HG02571 (cell line): ENCODE results near the gene CTRB1.

Source experiments
- ATAC-seq: cut with Tn5 transposase; IDR thresholded peaks from one replicate; pipeline ENCODE4 v1.9.1; 2021; ENCODE audit warnings: mild to moderate bottlenecking, moderate library complexity; ENCODE audit not compliant: unreplicated experiment

Gene CTRB1

DNA sequence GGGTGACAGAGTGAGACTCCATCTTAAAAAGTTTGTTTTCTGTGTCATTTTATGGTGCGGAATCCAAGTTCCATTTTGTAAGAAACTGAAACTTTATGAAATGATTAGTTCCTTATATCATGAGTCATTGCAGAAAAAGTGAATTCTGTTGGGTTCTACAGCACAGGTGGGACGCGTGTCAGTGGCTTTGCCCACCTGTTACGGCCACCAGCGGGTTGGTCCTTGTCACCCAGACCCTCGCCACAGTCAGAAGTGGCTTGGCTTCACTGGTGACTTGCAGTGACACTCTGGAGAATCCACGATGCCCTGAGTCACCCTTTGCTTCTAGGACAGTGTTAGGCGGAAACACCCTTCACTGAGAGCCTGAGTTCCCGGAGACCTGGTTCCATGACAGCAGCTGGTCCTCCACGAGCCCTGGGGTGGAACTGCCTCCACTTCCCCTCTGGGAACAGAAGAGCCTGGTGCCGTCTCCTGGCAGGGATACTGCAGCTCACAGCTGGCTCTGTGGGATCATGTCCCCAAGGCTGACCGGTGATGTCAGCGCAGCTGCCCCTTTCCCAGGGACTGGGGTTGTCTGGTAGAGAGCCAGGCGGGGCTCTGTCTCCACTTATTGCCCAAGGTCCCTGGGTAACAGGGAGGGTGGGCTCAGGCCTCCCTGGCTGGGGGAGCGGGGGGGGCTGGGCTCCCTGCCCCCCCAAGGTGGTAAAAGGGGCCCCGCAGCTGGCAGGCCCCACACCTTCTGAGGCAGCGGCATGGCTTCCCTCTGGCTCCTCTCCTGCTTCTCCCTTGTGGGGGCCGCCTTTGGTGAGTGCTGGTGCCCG lies at the start of gene CTRB1:
Gene CTRB1, plus strand, starts transcription at position 733 of the 821 bp plus-strand sequence. Its CDS starts 20 bp downstream, at position 753.
- ATAC-seq: no peak

DNA sequence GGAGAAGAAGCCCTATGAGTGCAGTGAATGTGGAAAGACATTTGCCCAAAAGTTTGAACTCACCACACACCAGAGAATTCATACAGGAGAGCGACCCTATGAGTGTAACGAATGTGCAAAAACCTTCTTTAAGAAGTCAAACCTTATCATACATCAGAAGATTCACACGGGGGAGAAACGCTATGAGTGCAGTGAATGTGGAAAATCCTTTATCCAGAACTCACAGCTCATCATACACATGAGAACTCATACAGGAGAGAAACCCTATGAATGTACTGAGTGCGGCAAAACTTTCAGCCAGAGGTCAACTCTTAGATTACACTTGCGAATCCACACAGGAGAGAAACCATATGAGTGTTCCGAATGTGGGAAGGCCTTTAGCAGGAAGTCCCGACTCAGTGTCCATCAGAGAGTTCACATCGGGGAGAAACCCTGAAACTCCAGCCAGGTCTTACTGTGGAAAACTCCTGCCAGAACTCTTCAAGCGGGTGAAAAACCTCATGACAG lies 48.8 kb upstream of the CTRB1 start:
- ATAC-seq: no peak

DNA sequence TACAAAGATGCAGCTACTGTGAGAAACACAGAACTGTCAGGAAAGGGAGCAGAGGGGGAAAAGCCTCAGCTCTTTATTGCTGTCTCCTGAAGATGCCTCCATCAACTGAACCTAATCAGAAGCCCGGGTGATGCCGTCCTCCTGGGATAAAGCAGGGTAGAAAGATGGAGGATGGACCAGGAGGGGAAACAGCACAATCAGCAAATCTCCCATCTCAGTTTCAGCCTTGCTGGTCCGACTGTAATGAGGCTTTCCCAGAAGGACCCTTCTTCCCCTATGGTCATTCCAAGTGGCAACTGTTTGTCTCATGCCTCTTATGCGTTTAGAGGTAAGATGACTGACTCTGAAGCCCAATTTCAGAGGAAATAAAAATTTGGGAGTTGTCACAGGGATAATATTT lies 46.2 kb upstream of the CTRB1 start:
- no peak for ATAC-seq

DNA sequence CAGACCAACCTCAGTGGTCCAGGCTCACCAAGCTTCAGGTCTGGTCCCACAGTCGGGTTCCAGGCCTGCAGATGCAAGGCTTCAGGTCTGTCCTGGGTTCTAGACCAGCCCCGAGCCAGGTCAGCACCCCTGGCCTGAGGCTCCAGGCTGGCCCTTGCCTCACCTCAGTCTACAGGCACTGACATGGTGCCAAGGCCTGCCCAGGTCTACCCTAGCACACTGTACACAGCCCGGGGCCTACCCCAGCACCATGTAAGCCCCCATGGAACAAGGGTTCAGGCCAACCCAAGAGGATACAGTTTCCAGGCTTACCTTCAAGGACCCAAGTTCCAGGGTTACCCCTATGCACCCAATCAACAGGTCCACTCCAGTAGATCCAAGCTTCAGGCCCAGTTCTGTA lies 43.7 kb upstream of the CTRB1 start:
- ATAC-seq: no peak

DNA sequence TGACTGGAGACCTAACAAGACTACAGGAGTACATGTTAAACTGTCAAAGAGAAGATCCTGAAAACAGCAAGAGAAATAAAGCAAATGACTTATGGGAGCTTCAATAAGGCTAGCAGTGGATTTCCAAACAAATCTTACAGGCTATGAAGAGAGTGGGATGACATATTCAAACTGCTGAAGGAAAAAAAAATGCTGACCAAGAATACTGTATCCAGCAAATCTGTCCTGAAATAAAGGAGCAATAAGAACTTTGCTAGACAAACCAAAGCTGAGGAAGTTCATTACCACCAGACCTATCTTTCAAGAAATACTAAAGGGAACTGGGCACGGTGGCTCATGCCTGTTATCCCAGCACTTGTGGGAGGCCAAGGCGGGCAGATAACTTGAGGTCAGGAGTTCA lies 41.9 kb upstream of the CTRB1 start:
- no peak for ATAC-seq

DNA sequence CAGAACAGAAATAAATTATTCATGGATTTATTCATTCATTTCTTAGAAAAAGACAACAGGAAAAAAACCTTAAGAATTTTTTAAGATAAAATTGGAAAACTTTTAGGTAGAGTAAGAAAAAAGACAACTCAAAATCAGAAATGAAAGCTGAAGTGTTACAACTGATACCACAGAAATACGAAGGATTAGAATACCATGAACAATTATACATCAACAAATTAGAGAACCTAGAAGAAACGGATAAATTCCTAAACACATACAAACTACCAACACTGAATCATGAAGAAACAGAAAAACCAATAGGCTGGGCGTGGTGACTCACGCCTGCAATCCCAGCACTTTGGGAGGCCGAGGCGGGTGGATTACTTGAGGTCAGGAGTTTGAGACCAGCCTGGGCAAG lies 39.6 kb upstream of the CTRB1 start:
- no peak for ATAC-seq

DNA sequence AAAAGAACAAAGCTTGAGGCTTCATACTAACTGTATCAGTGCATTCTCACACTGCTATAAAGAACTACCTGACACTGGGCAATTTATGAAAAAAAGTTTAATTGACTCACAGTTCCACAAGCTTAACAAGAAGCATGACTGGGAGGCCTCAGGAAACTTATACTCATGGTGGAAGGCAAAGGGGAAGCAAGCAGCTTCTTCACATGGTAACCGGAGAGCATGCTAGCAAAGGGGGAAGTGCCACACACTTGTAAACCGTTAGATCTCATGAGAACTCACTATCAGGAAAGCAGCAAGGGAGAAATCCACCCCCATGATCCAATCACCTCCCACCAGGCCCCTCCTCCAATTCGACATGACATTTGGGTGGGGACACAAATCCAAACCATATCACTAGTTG lies 37.2 kb upstream of the CTRB1 start:
- no peak for ATAC-seq

DNA sequence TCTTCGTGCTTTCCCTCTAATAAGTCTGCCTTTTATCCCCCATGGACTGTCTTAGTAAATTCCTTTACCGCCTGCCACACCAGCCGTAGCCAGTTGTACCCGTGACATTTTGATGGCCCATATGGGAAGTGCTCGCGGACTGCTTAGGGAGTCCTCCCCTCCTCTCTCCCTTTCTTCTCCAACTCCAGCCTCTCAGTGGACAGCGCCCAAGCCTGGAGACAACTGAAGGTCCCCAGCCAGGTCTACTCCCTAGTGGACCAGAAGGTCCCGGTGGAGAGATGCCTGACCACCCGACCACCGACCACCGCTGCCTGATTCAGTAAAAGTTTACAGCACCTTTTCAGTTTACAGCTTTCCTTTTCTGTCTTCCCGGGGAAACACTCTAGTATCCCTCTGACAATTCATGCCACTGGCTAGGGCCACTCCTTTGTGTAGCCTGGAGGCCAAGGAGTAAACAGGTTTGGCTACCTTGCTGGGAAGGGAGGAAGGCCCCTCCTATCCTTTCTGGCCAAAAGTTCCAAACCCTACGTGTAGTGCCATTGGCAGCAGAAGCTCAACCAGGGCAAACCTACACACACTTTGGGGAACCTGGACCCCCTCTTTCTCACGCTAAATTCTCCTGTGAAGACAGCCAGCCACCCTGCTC lies 29.8 kb upstream of the CTRB1 start:
- ATAC-seq: no peak

DNA sequence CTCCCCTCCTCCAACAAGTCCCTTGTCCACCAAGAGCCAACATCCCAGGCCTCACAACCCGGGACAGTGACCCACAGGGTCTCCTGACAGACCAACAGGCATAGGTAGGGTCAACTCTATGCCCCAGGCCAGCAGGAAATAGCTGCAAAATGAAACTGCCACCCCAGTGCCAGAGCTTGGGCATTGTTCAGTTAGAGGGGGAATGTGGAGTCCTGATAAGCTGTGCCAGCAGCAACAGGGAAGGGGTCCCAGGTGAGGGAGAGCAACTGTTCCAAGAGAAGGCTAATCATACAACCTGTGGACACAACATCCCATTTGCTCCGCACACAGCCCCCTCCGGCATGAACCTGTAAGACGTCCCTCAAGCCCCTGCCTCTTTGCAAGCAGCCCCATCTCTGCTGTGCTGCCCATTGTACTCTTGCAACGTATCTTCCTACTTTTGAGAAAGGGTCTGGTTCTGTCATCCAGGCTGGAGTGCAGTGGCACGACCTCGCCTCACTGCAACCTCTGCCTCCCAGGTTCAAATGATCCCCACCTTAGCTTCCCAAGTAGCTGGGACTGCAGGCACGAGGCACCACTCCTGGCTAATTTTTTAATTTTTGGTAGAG lies 29.0 kb upstream of the CTRB1 start:
- ATAC-seq: no peak

DNA sequence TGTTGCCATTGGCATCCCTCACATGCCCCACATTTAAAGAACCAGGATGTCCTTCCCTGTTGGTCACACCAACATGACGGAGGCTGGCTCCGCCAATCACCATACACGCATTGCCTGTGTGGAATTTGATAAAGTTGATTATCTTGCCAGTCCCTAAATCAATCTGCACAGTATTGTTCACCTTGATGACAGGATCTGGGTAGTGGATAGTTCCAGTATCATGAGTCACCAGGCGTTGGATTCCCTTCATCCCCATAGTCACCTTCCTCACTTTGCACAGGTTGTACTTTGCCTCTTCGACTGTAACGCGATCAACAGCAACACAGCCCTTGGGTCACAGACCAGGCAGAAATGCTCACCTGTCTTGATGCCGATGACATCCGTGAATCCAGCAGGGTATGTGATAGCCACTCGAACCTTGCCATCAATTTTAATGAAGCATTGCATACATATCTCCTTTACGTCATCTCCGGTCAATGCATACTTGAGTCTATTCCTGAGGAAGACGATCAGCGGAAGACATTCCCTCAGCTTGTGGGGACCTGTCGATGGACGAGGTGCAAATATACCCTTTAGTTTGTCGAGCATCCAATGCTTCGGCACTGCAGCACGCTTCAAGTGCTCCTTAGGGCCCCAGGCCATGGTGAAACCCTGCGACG lies 26.1 kb upstream of the CTRB1 start:
- no peak for ATAC-seq

DNA sequence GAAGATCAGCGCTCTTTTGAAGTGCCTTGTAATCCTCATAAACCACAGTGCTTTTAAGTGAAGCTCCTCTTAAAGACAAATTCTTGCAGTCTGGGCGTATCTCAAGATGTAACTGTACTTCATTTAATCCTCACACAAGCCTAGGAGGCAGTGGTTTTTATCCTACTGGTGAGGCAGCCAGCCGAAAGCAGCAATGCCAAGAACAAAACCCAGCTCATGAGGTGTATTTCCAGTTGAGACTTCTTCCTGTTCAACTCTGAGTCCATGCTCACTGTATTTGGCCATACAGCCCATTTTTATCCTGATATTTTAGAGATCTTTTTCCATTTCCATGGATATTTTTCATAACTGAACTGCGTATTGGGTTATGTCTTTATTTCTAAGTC lies 25.5 kb upstream of the CTRB1 start:
- ATAC-seq: no peak

DNA sequence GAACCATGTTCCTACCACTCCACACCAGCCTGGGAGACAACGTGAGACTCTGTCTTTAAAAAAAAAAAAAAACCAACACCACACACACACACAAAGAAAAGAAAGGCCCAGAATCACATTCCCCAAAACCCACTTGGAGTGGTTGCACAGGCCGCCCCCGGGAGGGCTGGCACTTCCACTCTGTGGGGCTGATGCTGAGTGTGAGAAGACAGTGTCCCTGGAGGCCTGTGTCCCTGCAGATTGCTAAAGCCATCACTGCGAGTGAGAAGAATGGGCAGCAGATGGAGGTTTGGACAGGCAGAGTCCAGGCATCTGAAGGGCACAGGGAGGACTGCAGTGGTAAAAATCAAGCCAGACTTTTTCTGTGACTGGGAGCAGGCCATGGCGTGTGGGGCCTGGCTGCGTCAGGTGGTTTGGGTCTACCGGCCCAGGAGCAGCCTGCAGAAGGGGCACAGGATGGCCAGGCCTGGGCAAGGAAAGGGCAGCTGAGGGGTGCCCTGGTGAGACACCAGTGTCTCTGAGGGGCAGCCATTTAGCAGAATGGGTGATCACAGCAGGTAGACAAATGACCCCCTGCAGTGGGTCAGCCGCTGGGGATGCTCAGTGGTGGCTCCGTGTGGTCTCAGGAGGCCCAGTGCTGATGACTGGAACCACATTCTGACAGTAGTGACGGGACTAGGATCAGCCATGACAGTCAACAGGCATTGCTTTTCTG lies 24.9 kb upstream of the CTRB1 start:
- no peak for ATAC-seq

DNA sequence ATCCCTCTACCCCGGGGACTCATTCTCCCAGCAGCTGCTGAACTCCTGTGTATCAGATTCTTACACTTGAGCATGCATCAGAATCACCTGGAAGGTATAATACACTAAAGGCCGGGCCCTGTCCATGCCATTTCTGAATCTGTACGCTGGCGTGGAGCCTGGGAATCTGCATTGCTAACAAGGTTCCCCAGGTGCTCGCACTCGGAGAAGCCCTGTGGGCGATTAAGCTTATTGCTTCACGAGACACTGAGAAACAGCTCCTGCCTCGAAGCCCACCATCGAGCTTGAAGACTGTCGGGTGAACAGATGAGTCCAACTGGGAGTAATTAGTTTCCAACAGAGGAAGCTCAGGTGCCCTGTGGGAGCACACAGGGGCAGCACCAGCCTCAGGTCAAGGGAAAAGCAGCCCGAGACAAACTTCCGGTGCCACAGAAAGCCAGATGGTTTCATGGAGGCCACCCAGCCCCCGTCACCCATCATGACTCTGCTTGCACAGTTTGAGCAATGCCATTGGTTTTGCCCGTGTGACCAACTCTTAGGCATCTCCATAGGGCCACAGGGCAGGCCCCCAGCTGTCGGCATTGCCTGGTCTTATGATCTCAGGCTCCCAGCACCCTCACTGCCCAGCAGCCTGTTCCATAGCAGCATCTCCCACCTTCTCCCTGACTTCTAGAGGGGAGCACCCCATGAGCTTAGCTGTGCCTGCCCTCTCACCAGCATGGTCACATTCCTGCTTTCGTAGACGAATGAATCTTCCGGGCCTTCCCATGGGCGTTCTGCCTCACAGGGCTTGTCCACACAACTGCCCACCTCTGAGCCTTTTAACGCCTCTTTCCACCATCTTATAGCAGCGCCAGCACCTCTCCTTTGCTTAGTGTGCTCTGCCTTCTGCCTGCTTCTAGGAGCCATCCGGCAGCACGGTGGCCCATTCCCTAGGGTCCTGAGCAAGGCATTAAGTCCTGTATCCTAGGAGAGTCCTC lies 22.7 kb upstream of the CTRB1 start:
- ATAC-seq: no peak

DNA sequence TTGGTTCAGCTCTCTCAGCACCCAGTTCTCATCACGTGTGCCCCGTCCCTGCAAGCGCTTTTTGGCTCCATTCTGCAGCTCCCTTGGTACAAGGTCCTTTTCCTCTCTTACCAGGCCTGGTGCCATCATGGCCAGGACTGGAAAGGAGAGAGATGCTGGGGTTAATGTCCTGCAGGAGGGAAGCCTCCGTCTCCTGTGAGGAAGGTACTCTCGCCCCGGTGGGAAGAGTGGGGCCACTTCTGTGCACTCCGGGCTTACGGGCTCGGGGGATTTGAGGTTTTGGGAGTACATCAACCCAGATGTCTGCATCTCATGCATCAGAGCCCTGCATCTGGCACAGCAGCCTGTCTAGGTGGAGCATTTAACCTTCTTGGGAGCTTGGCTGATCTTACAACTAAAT lies 22.0 kb upstream of the CTRB1 start:
- no peak for ATAC-seq

DNA sequence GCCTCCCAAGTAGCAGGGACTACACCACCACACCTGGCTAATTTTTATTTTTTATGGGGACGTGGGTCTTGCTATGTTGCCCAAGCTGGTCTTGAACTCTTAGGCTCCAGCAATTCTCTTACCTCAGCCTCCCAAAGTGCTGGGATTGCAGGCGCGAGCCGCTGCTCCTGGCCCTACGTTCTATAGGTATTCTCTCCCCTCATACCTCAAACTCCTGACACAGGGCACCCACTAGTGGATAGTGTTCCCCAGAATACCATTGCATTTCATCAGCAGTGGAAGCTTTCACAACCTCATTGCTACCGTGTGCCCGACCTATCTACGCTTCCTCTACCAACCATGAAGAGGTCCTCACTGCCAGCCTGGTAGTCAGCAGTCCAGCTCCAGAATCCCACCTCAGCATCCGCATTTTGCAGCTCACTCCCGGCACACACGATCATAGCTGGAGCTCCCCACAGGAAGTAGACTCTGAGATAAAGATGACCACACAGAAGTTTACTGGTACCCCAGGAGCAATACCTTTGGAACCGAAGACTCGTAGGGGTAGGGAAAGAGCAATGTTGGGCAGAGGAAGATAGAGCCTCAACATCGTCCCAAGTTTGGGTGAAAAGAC lies 21.2 kb upstream of the CTRB1 start:
- ATAC-seq: no peak

DNA sequence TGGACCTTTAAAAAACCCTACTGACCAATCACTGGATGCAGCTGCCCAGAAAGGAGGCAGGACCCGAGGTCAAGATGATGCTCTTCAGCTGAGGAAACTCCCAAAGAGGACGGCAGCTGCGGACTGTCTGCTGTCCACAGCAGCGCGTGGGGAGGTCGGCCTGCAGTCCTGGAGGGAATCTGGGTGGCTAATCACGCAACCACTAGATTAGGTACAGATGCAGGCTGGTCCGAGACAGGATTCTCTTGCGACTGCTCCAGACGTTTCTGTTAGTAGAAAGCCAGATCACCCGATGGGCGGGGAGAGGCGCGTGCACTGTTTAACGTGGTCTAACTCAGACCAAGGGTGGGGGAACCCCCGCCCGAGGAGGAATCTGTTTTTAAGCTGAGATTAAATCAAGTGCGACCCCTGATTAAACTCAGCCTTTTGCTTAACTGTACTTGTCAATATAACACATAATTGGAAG lies 20.6 kb upstream of the CTRB1 start:
- ATAC-seq: no peak

DNA sequence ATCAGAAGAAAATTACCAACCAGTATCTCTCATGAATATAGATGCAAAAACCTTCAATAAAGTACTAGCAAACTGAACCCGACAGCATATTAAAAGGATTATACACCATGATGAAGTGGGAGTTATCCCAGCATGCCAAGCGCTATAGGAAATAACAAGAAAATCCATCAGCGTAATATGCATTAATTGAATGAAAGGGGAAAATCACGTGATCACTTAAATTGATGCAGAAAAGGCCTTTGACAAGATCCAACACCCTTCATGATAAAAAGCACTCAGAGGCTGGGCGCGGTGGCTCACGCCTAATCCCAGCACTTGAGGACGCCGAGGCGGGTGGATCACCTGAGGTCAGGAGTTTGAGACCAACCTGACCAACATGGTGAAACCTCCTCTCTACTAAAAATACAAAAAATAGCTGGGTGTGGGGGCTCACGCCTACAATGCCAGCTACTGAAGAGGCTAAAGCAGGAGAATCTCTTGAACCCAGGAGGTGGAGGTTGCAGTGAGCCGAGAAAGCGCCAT lies 16.7 kb upstream of the CTRB1 start:
- ATAC-seq: no peak

DNA sequence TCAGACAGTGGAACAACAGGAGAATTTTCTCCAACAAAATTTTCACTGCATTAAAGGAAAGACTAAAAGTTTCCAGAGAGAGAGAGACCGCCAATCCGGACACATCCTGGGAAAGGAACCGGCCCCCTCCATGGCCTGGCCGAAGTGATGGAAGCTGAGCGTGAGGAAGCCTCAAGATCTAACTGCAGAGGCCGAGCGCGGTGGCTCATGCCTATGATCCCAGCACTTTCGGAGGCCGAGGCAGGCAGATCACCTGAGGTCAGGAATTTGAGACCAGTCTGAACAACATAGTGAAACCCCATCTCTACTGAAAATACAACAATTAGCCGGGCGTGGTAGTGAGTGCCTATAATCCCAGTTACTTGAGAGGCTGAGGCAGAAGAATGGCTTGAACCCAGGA lies 15.7 kb upstream of the CTRB1 start:
- no peak for ATAC-seq
